MM.1S (cell line): Measurements from ENCODE around the gene TDP2.
"Not testable (repeated sequence)": the region's sequence is repeated elsewhere in the genome, so short reads cannot be mapped to it uniquely, and the experiment has no call there.

Experiments
- DNase-seq: peaks from one replicate; pipeline ENCODE4 v3.0.0-alpha.2; 2015
- H2AFZ ChIP-seq: fragments of 300-600 bp; sonication (generic); 2 replicates; pipeline ENCODE4 v1.6.0; 2016; ENCODE audit warnings: antibody characterized with exemption, low read length
- H3F3A ChIP-seq: fragments of 300-600 bp; sonication (generic); 2 replicates; pipeline ENCODE4 v1.6.1; 2016; ENCODE audit warnings: mild to moderate bottlenecking, antibody characterized with exemption, low read length, moderate library complexity, mixed read lengths; ENCODE audit not compliant: insufficient read depth
- H3K27ac ChIP-seq: fragments of 300-600 bp; sonication (generic); 2 replicates; pipeline ENCODE4 v1.5.1; 2016; ENCODE audit warnings: mild to moderate bottlenecking, low read length
- H3K27me3 ChIP-seq: fragments of 300-600 bp; sonication (generic); replicated peaks from 2 replicates; pipeline ENCODE4 v1.6.0; 2016; ENCODE audit warnings: low read length; ENCODE audit not compliant: insufficient read depth
- H3K36me3 ChIP-seq: fragments of 300-600 bp; sonication (generic); replicated peaks from 2 replicates; pipeline ENCODE4 v1.6.1; 2016; ENCODE audit warnings: mild to moderate bottlenecking, low read length, mixed read lengths; ENCODE audit not compliant: insufficient read depth
- H3K4me1 ChIP-seq: fragments of 300-600 bp; sonication (generic); 2 replicates; pipeline ENCODE4 v1.6.1; 2016; ENCODE audit warnings: low read length, mixed read lengths
- H3K4me2 ChIP-seq: fragments of 300-600 bp; sonication (generic); 2 replicates; pipeline ENCODE4 v1.6.0; 2016; ENCODE audit warnings: low read depth, low read length
- H3K4me3 ChIP-seq: fragments of 300-600 bp; sonication (generic); 2 replicates; pipeline ENCODE4 v1.5.1; 2016; ENCODE audit warnings: low read length, mixed read lengths
- H3K79me2 ChIP-seq: fragments of 300-600 bp; sonication (generic); 2 replicates; pipeline ENCODE4 v1.6.1; 2016; ENCODE audit warnings: mixed run types, low read length, mixed read lengths
- H3K9ac ChIP-seq: fragments of 300-600 bp; sonication (generic); 2 replicates; pipeline ENCODE4 v1.6.1; 2016; ENCODE audit warnings: low read length, mixed read lengths
- H3K9me2 ChIP-seq: fragments of 300-600 bp; sonication (generic); replicated peaks from 2 replicates; pipeline ENCODE4 v1.6.1; 2016; ENCODE audit warnings: mild to moderate bottlenecking, low read length, mixed read lengths; ENCODE audit not compliant: insufficient read depth
- H3K9me3 ChIP-seq: fragments of 300-600 bp; sonication (generic); replicated peaks from 2 replicates; pipeline ENCODE4 v1.6.1; 2016; ENCODE audit warnings: mild to moderate bottlenecking, low read length, mixed read lengths; ENCODE audit not compliant: insufficient read depth
- H4K20me1 ChIP-seq: fragments of 300-600 bp; sonication (generic); 2 replicates; pipeline ENCODE4 v1.6.1; 2016; ENCODE audit warnings: mild to moderate bottlenecking, low read length, moderate library complexity, mixed read lengths; ENCODE audit not compliant: insufficient read depth
- EZH2 ChIP-seq: fragments of 300-600 bp; sonication (generic); optimal IDR thresholded peaks from 2 replicates; pipeline ENCODE3; 2017; ENCODE audit warnings: low read depth, mild to moderate bottlenecking, antibody characterized with exemption, low read length, mixed read lengths
- EZH2phosphoT487 ChIP-seq: fragments of 300-600 bp; sonication (generic); IDR thresholded peaks from 2 replicates; pipeline ENCODE4 v1.6.1; 2018; ENCODE audit warnings: antibody characterized with exemption, low read length
- TF ChIP-seq, protein P1 (sequence below): fragments of 300-600 bp; sonication (generic); IDR thresholded peaks from 2 replicates; pipeline ENCODE4 v1.5.1; 2016; ENCODE audit warnings: antibody characterized with exemption, low read length, mixed read lengths

Gene TDP2

DNA sequence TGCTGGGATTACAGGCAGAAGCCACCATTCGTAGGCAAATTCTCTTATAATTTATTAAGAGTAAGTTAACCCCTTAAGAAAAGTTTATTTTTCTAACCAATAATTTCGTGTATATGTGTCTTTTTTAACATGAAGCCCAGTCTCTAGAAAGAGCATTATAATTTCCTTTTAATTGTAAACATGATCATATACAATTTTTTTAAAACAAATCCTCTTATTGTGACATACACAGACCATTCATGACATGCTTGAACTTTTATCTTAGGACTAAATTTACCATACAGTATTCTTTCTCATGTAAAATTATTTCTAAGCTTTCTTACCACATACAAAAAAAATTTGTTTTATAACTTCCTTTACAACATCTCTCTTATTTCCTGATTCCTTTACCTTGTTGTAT is 6.9 kb upstream of the TDP2 start:
- no peaks in the 10 kb centered on the region for H3K79me2 ChIP-seq
- H3K27ac ChIP-seq = no peak overlapping the region
- H3K9me3 ChIP-seq = no peaks in the 10 kb centered on the region
- H3K4me2 ChIP-seq = no peak overlapping the region
- no peaks in the 10 kb centered on the region for H3F3A ChIP-seq
- H4K20me1 ChIP-seq = no peaks in the 10 kb centered on the region
- H3K36me3 ChIP-seq = no peaks in the 10 kb centered on the region
- no peaks in the 10 kb centered on the region for H3K27me3 ChIP-seq
- H2AFZ ChIP-seq = no peak overlapping the region
- TF ChIP-seq EZH2 (no peak), EZH2phosphoT487 (no peak)
- TF ChIP-seq, protein P1, sequence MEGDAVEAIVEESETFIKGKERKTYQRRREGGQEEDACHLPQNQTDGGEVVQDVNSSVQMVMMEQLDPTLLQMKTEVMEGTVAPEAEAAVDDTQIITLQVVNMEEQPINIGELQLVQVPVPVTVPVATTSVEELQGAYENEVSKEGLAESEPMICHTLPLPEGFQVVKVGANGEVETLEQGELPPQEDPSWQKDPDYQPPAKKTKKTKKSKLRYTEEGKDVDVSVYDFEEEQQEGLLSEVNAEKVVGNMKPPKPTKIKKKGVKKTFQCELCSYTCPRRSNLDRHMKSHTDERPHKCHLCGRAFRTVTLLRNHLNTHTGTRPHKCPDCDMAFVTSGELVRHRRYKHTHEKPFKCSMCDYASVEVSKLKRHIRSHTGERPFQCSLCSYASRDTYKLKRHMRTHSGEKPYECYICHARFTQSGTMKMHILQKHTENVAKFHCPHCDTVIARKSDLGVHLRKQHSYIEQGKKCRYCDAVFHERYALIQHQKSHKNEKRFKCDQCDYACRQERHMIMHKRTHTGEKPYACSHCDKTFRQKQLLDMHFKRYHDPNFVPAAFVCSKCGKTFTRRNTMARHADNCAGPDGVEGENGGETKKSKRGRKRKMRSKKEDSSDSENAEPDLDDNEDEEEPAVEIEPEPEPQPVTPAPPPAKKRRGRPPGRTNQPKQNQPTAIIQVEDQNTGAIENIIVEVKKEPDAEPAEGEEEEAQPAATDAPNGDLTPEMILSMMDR = no peak
- H3K9ac ChIP-seq = no peak overlapping the region
- H3K4me3 ChIP-seq = no peak overlapping the region
- H3K4me1 ChIP-seq = no peaks in the 10 kb centered on the region
- no peaks in the 10 kb centered on the region for H3K9me2 ChIP-seq
- DNase-seq = no peak

DNA sequence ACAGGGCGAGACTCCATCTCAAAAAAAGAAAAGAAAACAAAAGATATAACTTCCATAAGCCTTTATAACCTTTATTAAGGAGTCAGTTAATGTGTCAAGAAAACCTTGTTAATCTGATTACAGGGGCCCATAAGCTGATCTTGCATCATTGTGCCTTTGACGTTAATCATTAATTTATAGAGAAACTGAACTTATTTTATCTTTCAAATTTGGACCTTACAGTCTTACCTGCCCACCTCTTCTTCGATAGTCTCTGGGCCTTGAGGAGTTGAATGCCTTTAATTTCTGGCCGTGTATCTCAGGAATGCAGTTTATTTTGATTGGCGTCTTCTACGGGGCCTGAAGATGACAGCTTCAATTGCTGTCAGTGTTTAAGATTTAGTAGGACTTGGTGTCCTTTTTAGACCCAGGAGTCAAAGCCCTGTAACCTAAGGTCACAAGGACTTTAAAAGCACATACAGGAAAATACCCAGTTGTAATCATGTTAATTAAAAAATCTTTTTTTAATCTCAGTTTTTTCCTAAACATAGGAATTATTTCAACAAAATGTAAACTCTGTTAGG is 6.0 kb upstream of the TDP2 start:
- Histone ChIP-seq H3K79me2 (0 out of 2 replicates have a peak, but pooled peaks cover 1% of the 10 kb centered on the region), H3K9ac (no peak overlapping the region), H3K4me3 (no peak overlapping the region), H3K4me1 (no peaks in the 10 kb centered on the region), H3K27ac (no peak overlapping the region), H3K36me3 (no peaks in the 10 kb centered on the region), H4K20me1 (no peaks in the 10 kb centered on the region), H3K9me2 (no peaks in the 10 kb centered on the region), H3K4me2 (no peak overlapping the region), H3K9me3 (no peaks in the 10 kb centered on the region), H2AFZ (no peak overlapping the region), H3K27me3 (no peaks in the 10 kb centered on the region), H3F3A (no peaks in the 10 kb centered on the region)
- TF ChIP-seq EZH2 (no peak), EZH2phosphoT487 (no peak)
- TF ChIP-seq, protein P1 = no peak
- no peak for DNase-seq

DNA sequence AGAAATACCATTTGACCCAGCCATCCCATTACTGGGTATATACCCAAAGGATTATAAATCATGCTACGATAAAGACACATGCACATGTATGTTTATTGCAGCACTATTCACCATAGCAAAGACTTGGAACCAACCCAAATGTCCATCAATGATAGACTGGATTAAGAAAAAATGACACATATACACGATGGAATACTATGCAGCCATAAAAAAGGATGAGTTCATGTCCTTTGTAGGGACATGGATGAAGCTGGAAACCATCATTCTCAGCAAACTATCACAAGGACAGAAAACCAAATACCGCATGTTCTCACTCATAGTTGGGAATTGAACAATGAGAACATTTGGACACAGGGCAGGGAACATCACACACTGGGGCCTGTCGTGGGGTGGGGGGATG is 4.4 kb upstream of the TDP2 start:
- DNase-seq, H3K9me2 ChIP-seq, H3K9ac ChIP-seq, H3K4me1 ChIP-seq, H3F3A ChIP-seq, H3K36me3 ChIP-seq, H2AFZ ChIP-seq, H3K79me2 ChIP-seq, H3K9me3 ChIP-seq, H3K4me2 ChIP-seq, H3K27me3 ChIP-seq, H3K4me3 ChIP-seq, H3K27ac ChIP-seq, H4K20me1 ChIP-seq: not testable (repeated sequence)

DNA sequence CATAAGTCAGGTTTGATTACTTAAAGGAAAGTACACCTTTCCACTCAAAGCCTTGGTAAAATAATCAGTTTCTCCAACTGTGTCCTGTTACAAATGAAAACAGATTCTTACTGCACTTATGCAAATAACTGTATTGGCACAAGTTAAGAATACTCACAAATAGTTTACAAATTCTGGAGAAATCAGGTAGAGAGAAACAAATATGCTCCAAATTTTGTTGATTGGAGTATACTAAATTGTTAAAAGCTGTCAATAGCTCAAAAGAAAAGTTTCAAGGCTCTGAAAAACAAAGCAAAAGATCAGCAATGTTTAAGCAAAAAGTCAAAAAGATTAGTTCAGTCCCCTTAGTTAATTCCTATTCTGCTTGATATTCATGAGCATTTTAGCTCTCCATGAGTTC is 3.8 kb upstream of the TDP2 start:
- H3K9me3 ChIP-seq = not testable (repeated sequence)

More for the DNA sequence above, 3.8 kb upstream of the TDP2 start:
- not testable (repeated sequence) for H3K27me3 ChIP-seq, H3K9me2 ChIP-seq, H4K20me1 ChIP-seq, H3F3A ChIP-seq, H3K27ac ChIP-seq, H3K36me3 ChIP-seq, H3K4me3 ChIP-seq, H3K9ac ChIP-seq, H3K4me2 ChIP-seq, H2AFZ ChIP-seq, DNase-seq, H3K4me1 ChIP-seq
- H3K79me2 ChIP-seq = peaks cover 16% of the 10 kb centered on the region
